Right forelimb (tissue), 1 donor: ENCODE results near the gene CLIP1.
"Not testable (repeated sequence)": the region's sequence is repeated elsewhere in the genome, so short reads cannot be mapped to it uniquely, and the experiment has no call there.

ENCODE experiments used
- DNase-seq: peaks from one replicate; pipeline ENCODE4 v3.0.0-alpha.2; 2018

Gene CLIP1

DNA sequence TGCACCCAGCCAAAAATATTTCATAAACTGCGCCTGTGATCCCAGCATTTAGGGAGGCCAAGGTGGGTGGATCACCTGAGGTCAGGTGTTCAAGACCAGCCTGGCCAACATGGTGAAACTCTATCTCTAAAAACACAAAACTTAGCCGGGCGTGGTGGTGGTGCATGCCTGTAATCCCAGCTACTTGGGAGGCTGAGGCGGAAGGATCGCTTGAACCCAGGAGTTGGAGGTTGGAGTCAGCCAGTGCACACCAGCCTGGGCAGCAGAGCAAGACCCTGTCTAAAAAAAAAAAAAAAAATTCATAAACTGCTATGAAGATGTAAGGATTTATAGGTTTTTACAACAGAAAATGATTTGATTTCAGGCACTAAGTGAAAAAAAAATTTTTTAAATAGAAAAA is 6.6 kb upstream of the CLIP1 start:
- DNase-seq, result not testable (repeated sequence)

GRCh38 chr12:122427403-122427802 is 4.9 kb upstream of the CLIP1 start:
- no peak for DNase-seq

DNA sequence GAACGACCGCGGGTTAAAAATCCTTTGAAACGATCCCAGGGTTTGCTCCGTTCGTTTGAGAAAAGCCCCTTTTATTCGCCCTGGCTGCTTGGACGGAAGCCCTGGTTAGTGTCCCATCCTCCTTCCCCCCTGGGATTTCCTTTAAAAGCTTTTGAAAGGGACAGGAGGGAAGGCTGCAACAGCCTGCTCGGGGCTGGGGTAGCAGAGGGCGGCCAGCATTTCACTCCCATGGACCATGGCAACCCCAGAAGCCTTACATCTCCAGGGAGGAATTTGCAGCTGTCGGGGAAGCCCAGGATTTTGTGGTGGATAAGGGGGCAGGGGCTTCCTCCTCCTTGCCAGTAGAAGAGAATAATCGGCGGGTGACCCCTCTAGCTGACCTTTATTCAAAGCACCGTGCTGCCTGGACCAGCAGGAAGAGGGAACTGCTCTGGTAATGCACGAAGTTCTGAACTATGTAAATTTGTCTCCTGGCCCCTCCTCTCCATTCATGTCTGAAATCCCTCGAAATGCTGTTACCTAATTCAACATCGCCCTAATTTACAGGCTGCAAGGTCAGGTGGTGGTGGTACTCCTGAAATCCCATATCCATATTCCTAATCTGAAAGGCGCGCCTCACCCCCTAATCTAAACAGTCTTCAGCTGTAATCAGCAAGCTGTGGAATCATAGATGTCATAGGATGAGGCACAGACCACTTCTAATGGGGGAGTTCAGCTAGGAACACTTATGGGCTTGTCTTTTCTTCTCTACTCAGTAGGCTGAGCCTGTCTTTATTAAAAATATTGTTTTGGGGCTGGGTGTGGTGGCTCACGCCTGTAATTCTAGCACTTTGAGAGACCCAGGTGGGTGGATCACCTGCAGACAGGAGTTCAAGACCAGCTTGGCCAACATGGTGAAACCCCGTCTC is 1.0 kb upstream of the CLIP1 start:
- DNase-seq, result peak; percentile 57

DNA sequence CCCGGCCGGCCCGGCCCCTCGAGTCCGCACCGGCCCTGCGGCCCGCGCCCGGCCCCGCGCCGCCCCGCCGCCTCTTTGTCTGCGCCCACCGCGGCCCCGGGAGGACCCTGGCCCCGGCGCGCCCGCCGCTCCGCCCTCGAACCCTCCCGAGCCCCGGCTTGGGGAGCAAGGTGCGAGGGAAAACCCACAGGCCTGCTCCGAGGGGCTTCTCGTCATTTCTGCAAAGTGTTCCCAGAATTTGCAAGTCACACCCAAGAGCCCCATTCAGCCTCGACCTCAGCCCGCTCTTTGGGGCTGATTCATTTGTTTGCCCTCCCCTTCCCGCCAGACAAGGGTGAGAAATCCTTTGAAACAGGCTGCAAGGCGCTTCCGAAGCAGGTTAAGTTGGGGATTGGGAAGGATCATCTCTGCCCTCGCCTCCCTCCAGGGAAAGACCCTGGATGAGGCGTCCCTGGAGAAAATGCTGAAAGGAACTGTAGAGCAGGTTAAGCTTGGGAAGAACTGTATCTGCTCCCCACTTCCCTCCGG is 325 bp upstream of the CLIP1 start:
- peak; percentile 73 for DNase-seq

DNA sequence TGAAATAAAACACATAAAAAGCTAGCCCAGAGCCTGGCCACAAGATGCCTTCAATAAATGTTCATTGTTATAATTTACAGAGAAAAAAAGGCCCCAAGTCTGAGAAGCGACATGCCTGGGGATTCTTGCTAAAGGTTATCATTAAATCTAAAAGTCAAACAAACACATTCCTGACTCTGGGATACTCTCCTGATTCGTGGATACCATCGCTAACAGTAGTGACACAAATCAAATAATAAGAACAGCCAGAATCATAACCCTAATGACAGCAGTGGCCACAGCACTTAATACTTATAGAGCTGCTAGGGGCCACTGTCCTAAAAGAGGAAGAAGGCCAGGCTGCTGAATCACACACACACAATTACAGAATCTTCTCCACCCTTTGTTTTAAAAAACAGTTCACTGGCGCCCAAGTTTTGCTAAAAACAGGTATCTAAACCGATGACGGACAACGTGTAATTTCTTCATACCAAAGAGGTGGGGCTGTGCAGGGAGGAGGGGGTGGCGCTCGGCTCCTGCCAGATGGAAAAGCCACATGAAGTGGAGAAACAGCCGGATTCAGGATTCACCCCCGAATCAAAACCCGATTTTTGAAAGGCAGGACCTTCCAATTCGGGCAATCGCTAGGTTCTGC is 1.2 kb downstream of the CLIP1 start:
- DNase-seq, result peak; percentile 76

DNA sequence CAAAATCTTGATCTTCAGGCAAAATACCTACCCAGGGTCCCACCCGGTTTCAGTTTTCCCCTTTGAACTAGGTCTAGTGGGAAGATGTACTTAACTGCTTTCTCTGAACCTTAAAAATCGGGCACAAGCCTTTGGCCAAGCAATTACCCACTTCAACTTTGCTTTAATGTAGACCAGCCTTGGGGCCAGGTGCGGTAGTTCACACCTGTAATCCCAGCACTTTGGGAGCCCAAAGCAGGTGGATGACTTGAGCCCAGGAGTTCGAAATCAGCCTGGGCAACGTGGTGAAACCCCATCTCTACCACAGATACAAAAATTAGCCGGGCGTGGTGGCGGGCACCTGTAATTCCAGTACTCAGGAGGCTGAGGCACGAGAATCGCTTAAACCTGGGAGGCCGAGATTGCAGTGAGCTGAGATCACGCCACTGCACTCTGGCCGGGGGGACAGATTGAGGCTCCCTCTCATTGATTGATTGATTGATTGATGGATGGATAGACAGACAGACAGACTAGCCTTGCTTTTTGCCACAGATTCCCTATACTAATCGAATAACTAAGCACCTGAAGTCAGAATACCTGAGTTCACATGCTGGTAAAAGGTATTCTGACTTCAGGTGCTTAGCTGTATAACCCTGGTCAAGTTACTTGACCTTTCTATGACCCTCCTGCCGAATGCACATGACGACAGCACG is 1.9 kb downstream of the CLIP1 start:
- DNase-seq, result no peak

GRCh38 chr12:122419094-122419493 is 3.4 kb downstream of the CLIP1 start:
- DNase-seq, result not testable (repeated sequence)

GRCh38 chr12:122415665-122416064 is 6.8 kb downstream of the CLIP1 start:
- DNase-seq, result not testable (repeated sequence)

DNA sequence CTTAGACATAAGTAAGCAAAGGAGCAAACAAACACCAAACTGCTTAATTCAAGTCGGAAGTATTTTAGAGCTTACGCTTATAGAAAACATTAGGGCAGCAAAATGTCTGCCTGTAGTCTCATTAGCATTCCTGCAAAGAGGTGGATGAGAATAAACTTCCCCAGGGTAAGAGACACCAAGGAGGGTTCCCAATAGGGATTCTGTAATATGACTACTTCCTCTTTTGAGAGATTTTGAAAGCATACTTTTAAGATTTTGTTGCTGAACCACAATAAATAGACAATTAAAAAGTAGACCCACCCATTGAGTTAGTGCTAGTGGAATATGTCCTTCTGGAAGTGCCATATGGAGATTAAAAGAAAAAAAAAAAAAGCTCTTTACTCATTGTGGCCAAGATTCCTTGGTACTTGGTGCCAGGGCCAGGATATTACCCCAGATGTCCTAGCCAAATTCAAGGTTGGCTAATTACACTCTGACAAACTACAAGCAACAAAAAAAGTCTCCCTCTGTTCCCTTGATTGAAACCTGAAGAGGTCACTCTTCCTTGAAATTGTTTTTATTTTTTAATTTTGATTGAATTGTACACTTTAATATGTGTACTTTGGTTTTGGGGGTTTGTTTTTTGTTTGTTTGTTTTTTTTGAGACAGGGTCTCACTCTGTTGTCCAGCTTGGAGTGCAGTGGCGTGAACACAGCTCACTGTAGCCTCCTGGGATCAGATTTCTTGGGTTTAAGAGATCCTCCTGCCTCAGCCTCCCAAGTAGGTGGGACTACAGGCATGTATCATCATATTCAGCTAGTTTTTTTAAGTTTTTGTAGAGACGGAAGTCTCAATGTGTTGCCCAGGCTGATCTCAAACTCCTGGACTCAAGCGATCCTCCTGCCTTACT is 8.7 kb downstream of the CLIP1 start:
- DNase-seq, result no peak

GRCh38 chr12:122412851-122413433 is 9.5 kb downstream of the CLIP1 start:
- DNase-seq, result no peak

DNA sequence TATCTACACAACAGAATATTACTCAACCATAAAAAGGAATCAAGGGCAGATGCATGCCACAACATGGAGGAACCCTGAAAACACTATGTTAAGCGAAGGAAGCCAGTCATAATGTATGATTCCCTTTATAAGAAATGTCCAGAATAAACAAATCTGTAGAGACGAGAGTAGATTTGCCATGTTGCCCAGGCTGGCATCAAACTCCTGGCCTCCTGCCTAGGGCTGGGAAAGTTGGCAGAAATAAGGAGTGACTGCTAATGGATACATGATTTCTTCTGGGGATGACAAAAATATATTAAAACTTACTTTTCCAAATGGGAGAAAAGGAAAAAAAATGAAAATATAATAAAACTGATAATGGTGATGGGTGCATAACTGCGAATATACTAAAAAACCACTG is 10.9 kb downstream of the CLIP1 start:
- DNase-seq, result no peak

DNA sequence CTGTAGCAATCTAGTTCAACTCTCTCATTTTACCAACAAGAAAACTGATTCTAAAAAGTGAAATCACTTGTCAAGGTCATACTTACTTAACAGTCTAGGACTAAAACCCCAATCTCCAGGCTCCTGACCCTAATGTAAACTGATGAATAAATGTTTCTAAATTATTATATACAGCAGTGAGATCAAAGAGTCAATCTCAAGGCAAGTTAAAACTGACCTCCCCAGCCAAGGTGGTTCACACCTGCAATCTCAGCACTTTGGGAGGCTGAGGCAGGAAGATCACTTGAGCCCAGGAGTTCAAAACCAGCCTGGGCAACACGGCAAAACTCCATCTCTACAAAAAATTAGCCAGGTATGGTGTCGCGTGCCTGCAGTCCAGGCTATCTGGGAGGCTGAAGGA is 15.3 kb downstream of the CLIP1 start:
- DNase-seq, result no peak

DNA sequence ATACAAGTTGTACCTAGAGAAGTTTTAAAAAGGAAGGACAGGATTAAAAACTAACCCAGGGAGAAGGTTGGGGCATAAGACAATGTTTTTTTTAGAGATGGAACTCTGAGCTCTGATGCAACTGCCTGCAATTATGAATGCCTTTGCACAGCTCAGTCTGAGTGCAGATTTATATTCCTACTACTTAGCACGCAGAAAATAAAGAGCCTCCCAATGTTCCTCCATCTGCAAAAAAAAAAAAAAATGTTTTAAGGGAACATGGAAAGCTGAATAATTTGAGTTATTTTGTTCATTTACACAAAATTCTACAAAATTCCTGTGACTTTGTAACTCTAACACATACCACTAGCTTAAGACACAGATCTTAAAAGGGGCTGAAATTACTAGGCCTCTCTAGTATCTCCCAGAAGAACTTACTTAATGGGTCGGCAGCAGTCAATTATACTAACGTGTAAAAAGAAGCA is 15.7 kb downstream of the CLIP1 start:
- DNase-seq, result no peak

GRCh38 chr12:122403831-122404230 is 18.6 kb downstream of the CLIP1 start:
- no peak for DNase-seq

GRCh38 chr12:122403115-122403770 is 19.2 kb downstream of the CLIP1 start:
- DNase-seq, result no peak

- no peak for DNase-seq
These were observed 20.2 kb downstream of the CLIP1 start for GRCh38 chr12:122402264-122402663.

- peak; percentile 69 for DNase-seq
These were observed 22.7 kb downstream of the CLIP1 start for GRCh38 chr12:122399592-122400373.

- DNase-seq, result no peak
These were observed 23.2 kb downstream of the CLIP1 start for GRCh38 chr12:122399254-122399591.

DNA sequence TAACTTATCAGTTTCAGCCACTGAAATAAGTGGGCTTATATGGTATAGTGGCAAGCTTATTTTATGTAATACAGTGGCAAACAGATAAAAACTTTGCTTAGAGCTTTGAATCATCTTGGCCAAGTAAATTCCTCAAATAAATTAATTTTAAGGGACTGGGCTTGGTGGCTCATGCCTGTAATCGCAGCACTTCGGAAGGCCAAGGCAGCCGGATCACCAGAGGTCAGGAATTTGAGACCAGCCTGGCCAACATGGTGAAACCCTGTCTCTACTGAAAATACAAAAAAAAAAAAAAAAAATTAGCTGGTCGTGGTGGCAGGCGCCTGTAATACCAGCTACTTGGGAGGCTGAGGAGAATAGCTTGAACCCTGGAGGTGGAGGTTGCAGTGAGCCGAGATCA is 24.5 kb downstream of the CLIP1 start:
- not testable (repeated sequence) for DNase-seq

- DNase-seq, result no peak
These were observed 27.1 kb downstream of the CLIP1 start for GRCh38 chr12:122395319-122395718.
